SW 1271 (cell line): ENCODE data around the gene ZNF224.
A peak's percentile ranks its signal among the peaks of the same experiment; 100 is the strongest.

ENCODE experiments used
- DNase-seq, 2 experiments: peaks; one replicate each; lab custom pipeline; 2025; lab: John Stamatoyannopoulos, UW

The ZNF224 gene

DNA sequence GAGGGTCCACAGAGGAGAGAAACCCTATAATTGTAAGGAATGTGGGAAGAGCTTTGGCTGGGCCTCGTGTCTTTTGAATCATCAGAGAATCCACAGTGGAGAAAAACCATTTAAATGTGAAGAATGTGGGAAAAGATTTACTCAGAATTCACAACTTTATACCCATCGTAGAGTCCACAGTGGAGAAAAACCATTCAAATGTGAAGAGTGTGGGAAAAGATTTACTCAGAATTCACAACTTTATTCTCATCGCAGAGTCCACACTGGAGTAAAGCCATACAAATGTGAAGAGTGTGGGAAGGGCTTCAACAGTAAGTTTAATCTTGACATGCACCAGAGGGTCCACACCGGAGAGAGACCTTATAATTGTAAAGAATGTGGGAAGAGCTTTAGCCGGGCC is 37.8 kb downstream of the ZNF224 start:
- no peak for DNase-seq

GRCh38 chr19:44141191-44142058 is 47.3 kb downstream of the ZNF224 start, which contains the start of gene ZNF234:
ZNF234 (plus strand) TSS chr19:44141554; CDS start chr19:44144633, 3,079 bp downstream.
- peak; percentile 34 to 56 for DNase-seq

- DNase-seq, result no peak
Observed at GRCh38 chr19:44142059-44142433, 47.9 kb downstream of the ZNF224 start.

- no peak for DNase-seq
Observed at GRCh38 chr19:44149776-44150175, 55.6 kb downstream of the ZNF224 start.

- no peak for DNase-seq
Observed at GRCh38 chr19:44151491-44151890, 57.3 kb downstream of the ZNF224 start.

DNA sequence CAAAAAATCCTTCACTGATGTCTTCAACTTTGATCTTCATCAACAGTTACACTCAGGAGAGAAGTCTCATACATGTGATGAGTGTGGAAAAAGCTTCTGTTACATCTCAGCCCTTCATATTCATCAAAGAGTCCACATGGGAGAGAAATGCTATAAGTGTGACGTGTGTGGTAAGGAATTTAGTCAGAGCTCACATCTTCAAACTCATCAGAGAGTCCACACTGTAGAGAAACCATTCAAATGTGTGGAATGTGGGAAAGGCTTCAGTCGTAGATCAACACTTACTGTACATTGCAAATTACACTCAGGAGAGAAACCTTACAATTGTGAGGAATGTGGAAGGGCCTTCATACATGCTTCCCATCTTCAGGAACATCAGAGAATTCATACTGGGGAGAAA is 62.3 kb downstream of the ZNF224 start:
- DNase-seq, result no peak
